PFSK-1 (cell line): ENCODE results near the gene STARD4. TPM values are rescaled to one million over a fixed set of nuclear protein-coding genes. Genes with fewer than 3 reads are reported as not detected.

ENCODE experiments used
- FOXP2 ChIP-seq: optimal IDR thresholded peaks from 2 replicates; pipeline ENCODE3; 2011; ENCODE audit warnings: borderline replicate concordance, control low read depth, inconsistent platforms; ENCODE audit not compliant: insufficient read depth; ENCODE audit errors: extremely low read length, extremely low read depth
- POLR2AphosphoS5 ChIP-seq: IDR thresholded peaks from 2 replicates; pipeline ENCODE4 v1.6.1; 2012; ENCODE audit warnings: low read depth, mild to moderate bottlenecking, control low read depth, low read length, moderate library complexity
- REST ChIP-seq, 2 experiments: IDR thresholded peaks; 2 replicates each; pipeline versions ENCODE4 v1.6.1 to v1.8.0; 2011 to 2012; ENCODE audit warnings: low read depth in 2 of 2, low read length in 2 of 2, control low read depth in 1 of 2, inconsistent platforms in 1 of 2, mild to moderate bottlenecking in 1 of 2, moderate library complexity in 1 of 2; ENCODE audit not compliant: insufficient read depth in 1 of 2
- SIN3A ChIP-seq: IDR thresholded peaks from 2 replicates; pipeline ENCODE4 v1.6.1; 2012; ENCODE audit warnings: mild to moderate bottlenecking, low read length, moderate library complexity, borderline replicate concordance; ENCODE audit not compliant: insufficient read depth
- TAF1 ChIP-seq: IDR thresholded peaks from 2 replicates; pipeline ENCODE4 v1.6.1; 2012; ENCODE audit warnings: low read length, control low read depth, borderline replicate concordance; ENCODE audit not compliant: insufficient read depth
- polyA plus RNA-seq: library from polyadenylated mRNA; unstranded; fragments of >200 nt; gene quantifications from one replicate; pipeline ENCODE4 v1.2.1, GENCODE V29; 2012; ENCODE audit warnings: low read depth, missing spikeins; ENCODE audit not compliant: insufficient read length

The STARD4 gene, protein sequence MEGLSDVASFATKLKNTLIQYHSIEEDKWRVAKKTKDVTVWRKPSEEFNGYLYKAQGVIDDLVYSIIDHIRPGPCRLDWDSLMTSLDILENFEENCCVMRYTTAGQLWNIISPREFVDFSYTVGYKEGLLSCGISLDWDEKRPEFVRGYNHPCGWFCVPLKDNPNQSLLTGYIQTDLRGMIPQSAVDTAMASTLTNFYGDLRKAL
- 0.06 TPM for polyA plus RNA-seq

- TF ChIP-seq POLR2AphosphoS5 (no peak), FOXP2 (no peak)
Measured at GRCh38 chr5:111512375-111513130, at the start of gene STARD4. Gene STARD4, minus strand, starts transcription at chr5:111512535. Its CDS starts 5,102 bp downstream, at chr5:111507433.

DNA sequence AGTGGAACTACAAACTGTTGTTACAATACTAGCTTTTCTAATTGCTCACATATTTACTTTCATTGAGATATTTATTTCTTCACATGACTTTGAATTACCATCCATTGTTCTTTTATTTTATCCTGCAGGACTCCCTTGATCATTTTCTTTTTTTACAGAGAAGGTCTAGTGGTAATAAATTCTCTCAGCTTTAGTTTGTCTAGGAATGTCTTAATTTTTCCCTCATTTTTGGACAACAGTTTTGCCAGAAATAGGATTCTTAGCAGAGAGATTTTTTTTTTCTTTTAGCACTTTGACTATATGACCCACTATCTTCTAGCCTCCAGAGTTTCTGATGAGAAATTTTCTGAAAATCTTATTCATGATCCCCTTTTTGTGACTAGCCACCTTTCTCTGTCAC, 47.3 kb upstream of the STARD4 start:
- no peak for TF ChIP-seq TAF1
- no peak for TF ChIP-seq FOXP2
- TF ChIP-seq REST (IDR thresholded peaks at IDR 0.05; ENCODE audit: insufficient read depth in 1 of 2, low read depth in 2 of 2, low read length in 2 of 2): no peak
- TF ChIP-seq SIN3A: no peak
- TF ChIP-seq POLR2AphosphoS5: no peak

- no peak for TF ChIP-seq FOXP2
- no peak for TF ChIP-seq REST (IDR thresholded peaks at IDR 0.05; ENCODE audit: insufficient read depth in 1 of 2, low read depth in 2 of 2, low read length in 2 of 2)
- TF ChIP-seq TAF1: no peak
- TF ChIP-seq POLR2AphosphoS5: no peak
- TF ChIP-seq SIN3A: no peak
Measured at GRCh38 chr5:111557686-111558085, 45.4 kb upstream of the STARD4 start.

- TF ChIP-seq REST (IDR thresholded peaks at IDR 0.05; ENCODE audit: insufficient read depth in 1 of 2, low read depth in 2 of 2, low read length in 2 of 2): no peak
- no peak for TF ChIP-seq FOXP2
- no peak for TF ChIP-seq POLR2AphosphoS5
- no peak for TF ChIP-seq SIN3A
- no peak for TF ChIP-seq TAF1
Measured at GRCh38 chr5:111557111-111557510, 44.8 kb upstream of the STARD4 start.

- TF ChIP-seq SIN3A: no peak
- TF ChIP-seq FOXP2: no peak
- no peak for TF ChIP-seq POLR2AphosphoS5
- TF ChIP-seq REST (IDR thresholded peaks at IDR 0.05; ENCODE audit: insufficient read depth in 1 of 2, low read depth in 2 of 2, low read length in 2 of 2): no peak
- no peak for TF ChIP-seq TAF1
Measured at GRCh38 chr5:111556501-111556900, 44.2 kb upstream of the STARD4 start.
